ENCODE measurements around the gene TNS1.

TNS1 gene

DNA sequence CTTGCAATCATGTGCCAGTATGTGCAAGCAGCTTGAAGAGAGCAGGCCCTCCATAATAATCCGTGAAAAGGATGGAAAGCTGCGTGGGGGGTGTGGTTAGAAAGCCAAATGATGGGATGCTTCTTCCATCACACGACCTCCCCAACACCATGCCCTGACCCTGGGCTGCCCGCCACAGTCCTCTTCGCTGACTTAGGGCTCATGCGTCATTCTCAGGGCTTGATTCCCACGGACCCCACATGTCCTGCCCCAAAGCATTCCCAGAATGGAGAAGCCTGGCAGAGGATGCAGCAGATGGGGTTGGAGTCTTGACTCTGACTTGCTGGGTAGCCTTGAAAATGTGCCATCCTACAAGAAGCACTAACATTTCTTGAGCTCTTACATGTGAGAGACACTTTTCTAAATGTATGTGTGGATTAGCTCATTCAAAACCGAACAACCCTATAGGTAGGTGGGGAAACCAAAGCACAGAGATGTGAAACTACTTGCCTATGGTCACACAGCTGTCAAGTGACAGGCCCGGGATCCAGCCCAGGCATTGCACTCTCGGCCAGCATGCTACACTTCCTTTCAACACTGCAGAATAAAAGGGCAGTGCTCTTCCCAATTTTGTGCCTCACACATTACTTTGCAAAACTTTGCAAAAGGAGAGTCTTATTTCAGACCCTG is 3.7 kb downstream of the TNS1 start:
- no peak for DNase-seq (ENCODE audit: low read depth)

DNA sequence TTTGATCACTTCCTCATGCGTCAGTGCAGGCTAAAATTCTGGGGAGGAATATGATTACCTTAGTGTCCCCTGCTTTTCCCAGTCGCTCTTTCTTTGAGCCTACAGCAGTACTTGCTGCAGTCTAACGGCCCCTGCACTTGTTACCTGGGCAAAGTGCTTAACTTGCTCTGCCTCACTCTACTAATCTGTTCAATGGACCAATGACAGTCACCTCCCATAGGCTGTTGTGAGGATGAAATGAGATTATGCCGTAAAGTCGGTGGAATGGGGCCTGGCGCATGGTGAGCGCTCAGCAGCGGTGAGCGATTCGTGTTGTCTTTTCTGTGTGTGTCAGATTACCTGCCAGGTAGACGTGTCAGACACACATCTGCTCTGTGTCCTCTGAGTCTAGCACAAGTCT is 5.3 kb downstream of the TNS1 start:
- DNase-seq (ENCODE audit: low read depth): no peak

DNA sequence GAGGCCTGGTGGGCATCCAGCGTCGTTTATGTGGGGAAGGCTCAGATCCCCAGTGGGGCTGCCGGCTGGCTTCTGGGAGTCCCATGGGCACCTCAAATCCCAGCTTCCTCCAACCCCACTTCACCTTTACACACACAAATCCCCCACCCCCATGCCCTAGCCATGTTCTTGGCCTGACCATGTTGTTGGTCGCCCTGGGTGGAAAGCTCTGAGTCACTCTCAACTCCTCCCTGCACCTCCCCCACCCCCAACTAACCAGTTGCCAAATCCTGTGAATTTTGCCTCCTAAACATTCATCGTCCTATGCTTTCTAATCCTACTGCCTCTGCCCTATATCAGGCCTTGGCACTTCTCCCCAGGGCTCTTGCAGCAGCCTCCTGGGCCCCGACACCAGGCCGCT is 6.4 kb downstream of the TNS1 start:
- DNase-seq (ENCODE audit: low read depth): no peak

DNA sequence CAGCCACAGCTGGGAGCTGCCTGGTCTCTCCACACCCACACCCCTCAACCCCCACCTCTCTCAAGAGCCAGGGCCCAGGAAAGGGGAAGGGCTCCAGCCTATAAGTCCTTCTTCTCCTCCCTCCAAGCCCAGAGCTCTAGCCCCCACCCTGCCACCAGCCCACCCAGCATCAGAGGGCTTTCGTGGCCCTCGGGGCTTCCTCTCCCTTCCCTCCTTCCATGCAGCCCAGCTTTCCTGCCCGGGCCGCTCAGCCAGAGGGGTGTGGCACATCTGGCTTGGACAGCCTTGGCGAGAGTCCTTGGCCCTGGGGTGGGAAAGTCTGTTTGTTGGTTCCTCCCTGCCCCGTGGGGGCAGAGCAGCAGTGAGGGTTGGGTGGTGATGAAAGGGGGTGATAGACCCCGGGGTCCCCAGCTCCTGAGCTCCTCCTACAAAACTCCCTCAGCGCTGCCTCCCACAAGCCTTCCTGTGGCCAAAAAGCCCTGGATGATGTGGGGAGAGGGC is 7.0 kb downstream of the TNS1 start:
- DNase-seq (ENCODE audit: low read depth): no peak

DNA sequence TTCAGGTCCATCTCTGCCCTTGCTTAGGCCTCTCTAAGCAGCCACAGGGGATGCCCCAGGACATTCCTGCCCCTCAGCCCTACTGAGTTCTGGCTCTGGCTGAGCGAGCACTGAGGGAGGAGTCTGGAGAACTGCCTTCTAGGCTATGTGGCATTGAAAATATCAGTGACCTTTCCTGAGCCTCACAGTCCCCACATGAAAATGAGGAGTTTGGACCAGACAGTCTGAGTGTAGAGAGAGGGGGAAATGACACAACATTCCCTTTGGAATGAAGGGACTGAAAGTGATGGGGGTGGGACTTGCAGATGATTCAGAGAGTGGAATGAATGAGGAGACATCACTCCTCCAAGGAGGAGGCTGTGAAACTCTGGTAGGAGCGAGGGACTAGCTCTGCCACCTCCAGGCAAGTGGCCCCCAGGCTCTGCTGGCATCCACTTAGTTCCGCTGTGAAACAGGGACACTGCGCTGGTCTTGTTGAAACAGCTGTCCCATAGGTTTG is 8.0 kb downstream of the TNS1 start:
- DNase-seq (ENCODE audit: low read depth): no peak

DNA sequence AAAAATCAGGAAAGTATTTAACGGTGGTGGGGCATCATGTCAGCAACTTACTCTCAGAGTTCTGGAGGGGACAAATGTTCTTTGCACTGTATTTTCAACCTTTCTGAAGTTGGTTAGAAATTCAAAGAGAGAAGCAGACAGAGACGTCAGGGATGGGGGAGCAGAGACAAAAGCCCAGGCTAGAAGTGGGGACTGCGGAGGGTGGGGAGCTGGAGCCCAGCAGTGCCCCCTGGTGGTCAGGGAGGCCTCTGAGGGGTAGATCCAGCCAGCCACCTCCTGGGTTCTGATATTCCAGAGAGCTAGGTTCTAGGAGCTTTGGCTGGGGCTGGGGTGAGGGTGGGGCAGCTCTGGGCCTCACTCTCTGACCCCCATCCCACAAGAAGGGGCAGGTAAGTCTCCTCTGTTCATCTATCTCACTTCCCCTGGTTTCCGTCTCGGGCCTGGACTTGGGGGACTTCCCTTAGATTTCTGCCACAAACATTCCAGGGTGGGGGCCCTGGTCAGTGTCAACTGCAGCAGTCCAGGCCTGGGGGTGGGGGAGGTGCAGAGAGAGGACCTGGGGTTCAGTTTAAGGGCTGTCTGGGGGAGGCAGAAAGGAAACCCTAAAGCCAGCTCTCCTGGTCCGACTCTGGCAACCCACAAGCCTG is 8.9 kb downstream of the TNS1 start:
- DNase-seq (ENCODE audit: low read depth): peak; percentile 24

DNA sequence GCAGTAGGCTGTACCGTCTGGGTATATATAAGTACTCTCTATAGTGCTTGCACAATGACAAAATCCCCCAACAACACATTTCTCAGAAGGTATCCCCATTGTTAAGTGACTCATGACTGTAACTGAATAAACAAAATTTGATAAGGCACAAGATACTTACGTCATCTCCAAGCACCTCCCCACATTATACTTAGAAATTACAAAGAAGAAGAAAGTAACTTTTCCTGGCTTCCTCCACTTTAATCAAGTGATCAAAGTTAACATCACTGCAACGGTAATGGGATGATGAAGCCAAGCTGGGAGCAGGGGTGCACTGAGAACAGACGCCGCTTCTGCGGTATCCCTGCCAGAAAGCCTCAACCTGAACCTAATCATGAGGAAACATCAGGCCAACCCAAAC is 9.7 kb downstream of the TNS1 start:
- DNase-seq (ENCODE audit: low read depth): no peak

DNA sequence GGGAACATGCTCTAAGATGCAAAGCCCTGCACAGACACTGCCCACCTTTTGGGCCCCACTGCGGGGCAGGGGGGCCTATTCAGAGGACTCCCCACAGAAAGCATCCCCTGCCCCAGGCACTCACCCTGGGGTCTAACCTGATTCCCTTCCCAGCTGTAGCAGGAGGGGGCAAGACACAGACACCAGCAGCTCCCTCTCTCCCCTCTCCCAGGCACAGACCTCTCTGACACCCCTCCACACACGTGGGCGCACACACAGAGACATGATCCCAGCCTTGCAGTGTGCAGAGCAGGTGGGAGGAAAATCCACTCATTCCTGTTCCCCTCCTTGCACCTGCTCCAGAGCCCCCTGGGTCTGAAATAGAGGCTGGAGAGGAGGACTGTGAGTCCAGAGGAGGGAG is 10.7 kb downstream of the TNS1 start:
- DNase-seq (ENCODE audit: low read depth): no peak

DNA sequence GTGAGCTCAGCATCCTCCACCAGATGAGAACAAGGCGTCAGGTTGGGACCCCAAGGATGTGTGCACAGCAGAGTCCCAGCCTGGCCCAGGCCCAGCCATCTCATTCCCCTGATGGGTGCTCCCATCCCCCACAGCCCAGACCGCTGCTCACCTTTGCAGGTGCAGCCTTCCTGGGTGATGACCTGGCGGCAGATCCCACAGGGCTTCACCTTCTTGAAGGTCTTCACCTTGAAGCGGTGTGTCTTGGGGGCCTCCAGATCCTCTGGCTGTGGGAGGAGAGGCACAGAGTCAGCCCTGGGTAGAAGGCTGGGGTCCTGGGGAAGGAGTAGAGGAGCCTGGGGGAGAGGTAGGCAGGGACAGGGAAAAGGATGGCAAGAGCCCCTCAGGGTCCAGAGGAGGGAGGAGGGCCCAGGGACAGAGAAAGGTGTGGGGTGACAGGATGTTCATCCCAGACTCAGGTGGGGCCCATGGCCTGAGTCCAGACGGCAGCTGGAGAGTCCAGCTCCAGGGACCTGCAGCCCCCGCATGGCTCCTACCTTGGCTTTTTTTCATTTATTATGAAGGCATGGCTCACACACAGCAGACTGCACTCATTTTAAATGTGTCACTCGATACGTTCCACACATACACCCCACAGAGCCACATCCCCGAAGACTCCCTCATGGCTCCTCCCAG is 11.9 kb downstream of the TNS1 start:
- DNase-seq (ENCODE audit: low read depth): no peak

DNA sequence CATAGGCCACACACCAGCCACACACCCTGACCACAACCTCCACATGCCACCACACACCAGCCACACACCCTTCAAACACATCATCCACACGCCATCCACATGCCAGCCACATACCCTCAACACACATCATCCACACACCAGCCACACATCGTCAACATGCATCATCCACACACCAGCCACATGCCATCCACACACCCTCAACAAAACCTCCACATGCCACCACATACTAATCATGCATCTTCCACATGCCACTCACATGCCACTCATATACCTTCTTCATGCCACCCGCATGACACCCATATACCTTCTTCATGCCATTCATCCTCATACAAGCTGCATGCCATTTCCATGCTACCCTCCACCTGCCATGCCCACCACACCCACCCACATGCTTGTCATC is 12.4 kb downstream of the TNS1 start:
- no peak for DNase-seq (ENCODE audit: low read depth)

DNA sequence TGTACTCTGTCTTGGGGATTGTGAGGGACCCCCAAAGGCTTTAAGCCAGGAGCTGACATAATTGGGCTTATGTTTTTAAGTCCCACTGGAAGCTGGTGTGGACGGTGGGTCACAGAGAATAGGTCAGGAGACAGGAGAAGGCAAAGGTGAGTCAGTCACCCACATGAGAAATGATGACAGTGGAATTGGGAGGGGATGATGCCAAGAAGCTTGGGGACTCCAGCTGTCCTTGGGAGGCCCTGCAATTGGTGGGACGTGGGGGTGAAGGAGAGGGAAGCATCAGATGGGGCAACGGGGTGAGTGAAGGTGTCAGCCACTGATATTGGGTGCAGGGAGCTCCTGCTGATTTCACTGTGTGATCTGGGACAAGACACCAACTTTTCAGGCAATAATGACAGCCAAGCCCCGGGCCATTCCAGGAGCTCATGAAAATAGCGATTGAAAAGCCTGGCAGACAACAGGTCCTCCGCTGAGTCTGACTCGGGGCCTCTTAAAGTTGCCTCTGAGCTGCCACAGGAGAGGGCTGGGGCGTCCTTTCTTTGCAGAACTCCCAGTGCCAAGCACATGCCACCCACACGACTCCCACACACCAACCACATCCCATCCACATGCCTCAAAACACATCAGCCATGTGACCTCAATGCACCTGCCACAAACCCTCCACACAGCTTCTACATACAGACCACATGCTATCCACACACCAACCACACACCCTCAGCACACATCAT is 13.4 kb downstream of the TNS1 start:
- no peak for DNase-seq (ENCODE audit: low read depth)

DNA sequence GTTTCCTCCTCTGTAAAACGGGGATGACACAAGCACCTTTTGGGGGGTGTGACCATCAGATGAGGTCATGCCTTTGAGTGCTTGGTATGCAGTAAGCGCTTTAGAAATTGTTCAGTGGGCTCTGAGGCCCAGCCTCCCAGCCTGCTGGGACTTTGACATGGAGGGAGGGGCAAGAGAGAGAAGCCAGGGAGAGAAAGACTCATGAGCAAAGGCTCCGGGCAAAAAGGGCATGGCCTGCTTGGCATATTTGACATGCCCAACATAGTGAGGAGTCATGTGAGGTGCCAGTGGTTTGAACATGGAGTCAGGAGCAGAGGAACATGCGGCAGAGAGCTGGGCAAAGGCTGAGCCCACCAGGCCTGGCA is 14.0 kb downstream of the TNS1 start:
- DNase-seq (ENCODE audit: low read depth): no peak

DNA sequence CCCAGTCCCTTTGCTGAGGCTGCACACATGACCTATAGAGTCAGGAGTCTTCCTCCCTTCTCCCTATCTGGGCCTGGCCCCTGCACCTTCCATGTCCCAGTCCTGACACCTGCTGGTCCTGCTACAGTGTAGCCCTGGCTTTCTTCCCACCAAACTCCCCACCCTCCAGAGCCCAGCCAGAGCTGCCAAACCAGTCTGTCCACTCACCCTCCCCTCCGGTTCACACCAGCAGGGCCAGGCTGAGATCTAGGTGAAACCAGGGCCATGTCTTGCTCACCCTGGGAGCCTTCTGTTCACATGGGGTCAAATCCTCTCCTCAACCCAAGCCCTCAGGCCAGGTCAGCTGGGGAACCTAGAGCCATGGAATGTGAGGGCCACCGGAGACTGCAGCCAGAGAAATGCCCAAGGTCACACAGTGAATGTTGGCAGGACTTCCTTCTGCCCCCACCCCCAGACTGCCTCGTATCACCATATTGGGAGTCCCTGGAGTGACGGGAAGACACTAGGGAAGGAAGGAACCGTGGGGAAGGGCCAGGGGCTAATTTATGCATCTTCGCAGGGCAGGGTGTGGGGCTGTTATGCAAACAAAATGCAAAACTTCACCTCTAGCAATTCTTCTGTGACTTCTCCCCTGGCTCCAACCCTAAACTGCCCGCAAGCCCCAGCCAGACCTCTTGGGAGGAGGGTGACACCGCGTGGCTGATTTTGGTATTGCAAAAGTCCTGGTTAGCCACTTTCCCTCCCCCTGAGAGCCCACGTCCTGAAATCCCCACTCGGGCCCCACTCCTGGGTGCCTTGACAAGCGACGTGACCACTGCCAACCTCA is 14.6 kb downstream of the TNS1 start:
- peak; percentile 25 for DNase-seq (ENCODE audit: low read depth)

DNA sequence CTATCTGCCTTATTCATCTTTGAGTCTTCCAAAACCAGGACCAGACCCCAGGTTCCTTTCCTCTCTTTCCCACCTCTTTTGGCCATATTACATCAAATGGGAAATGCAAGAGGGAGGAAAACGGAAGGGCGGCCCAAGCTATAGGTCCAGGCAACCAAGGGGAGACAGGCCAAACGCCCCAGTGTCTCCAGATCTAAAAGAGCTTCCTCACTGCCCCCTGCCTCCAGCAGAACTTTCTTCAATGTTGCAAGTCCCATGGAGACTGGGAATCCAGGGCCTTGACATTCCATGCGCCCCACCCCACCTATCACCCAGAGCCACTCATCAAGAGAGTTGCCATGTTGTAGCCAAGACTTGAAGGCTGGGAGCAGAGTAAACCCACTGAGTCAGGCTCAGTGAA is 15.4 kb downstream of the TNS1 start:
- no peak for DNase-seq (ENCODE audit: low read depth)

DNA sequence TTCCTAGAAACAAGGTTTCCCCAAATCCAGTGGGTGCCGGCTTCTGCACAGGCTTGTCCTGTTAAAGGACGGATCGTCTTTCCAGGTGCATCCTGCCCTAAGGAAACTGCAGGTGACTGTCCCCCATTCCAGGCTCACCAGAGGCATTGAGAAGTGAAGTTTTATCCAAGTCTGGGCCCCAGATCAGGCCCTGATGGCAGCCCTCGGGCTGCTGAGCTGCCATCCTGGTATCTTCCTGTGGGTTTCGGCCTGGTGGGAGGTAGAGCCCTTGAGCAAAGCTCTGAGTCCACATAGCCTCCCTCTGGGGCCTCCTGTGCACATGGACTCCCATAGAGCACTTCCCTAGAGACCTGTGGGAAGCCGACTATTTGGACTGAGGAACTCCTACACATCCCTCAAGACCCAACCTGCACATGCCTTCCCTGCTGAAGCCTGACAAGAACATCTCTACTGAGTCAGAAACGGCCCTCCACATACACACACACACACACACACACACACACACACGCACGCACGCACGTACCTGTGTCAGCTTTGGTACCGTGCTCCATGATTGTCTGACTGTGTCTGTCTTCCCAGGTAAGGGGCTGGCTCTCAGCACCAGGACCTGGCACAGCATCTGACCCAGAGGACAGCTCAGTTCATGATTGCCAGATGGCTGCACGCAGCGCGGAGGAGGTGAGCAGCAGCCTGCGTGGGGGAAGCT is 16.4 kb downstream of the TNS1 start:
- no peak for DNase-seq (ENCODE audit: low read depth)

DNA sequence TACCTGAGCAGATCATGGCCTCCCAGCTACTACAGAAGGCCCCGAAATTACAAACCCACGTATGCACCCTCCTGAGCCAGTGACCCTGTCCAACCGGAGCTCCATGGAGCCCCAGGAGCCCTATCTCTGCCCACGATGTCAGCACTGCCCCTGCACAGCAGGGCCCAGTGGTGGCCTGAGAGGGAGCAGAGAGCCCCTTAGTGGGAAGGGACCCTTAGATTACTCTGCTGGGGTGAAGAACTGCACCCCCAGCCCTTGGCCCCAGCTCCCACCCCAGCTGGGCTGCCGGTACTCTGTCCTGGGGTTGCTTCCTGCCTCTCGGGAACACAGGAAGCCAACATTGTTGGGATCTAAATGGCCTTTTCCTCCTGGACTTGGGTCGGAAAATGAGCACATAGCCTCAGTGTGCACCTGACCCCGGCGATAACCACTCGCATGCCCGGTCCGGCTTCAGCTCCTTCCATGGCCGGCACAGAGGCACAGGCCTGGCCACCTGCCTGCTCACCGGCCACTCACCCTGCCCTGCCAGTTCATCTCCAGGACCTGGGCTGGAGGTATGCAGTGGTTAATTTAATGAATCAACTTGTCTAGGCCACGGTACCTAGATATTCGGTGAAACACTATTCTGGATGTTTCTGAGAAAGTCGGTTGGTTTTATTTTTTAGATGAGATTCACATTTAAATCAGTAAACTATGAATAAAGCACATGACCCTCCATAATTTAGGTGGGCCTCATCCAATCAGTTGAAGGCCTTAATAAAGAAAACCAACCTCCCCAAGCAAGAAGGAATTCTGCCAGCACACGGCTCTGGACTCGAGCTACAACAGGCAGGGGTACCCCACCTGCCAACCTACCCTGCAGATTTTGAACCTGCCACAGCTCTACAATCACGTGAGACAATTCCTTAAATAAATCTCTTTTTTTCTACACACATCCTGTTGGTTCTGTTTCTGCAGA is 19.2 kb downstream of the TNS1 start:
- DNase-seq (ENCODE audit: low read depth): no peak

DNA sequence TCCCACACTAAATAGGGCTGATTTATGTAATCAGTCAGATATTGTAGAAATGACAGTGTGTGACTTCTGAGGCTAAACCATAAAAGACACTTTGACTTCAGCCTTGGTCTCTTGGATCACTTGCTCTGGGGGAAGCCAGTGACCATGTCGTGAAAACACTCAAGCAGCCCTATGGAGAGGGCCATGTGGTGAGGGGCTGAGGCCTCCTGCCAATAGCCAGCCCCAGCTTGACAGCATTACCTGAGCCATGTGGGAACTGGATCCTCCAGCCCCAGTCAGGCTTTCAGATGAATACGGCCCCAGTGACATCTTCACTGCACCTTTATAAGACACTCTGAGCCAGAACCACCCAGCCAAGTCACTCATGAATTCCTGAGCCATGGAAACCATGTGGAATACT is 20.8 kb downstream of the TNS1 start:
- DNase-seq (ENCODE audit: low read depth): no peak

DNA sequence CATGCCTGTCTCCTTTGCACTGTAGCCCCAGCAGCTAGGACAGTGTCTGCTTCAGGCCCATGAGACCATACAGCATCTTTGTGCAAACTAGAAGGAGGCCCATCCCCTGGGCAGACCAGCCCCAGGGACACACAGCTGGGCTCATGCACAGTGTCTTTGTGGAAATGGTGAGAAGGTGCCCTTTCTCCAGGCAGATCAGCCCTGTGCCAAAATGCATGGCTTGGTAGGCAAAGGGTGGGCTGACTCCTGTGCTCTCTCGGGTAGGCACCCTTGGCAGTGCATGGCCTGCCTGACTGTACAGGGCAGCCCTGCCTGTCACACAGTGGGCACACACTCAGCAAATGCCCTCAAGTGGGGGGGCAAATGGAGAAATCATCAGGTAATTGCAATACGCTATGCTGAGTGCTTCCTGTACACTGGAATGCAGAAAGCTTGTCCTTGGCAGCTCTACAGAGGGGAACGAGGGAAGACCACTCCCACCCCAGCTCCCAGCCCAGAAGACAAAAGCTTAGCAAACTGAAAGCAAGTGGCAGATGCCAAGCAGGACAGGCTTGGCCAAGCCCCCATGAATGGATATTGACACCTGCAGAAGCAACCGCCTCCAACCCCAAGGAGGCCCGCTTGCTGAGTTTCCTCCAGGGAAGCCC is 21.6 kb downstream of the TNS1 start:
- DNase-seq (ENCODE audit: low read depth): no peak

DNA sequence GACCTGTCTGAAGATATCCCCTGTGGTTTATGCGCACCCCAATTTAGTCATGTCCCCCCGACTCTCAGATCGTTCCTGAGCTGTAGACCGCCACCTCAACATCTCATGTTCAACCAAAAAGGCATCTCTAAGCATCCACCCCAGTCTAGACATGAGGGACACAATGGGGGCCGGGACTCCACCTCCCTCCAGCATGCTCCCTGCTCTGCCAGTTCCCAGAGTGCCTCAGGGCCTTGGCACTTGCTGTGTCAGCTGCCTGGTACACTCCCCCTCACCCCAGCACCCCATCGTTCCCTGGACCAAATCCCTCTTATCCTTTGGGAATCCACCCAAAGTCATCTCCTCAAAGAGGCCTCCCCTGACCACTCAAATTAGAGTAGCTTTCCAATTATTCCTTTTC is 22.2 kb downstream of the TNS1 start:
- DNase-seq (ENCODE audit: low read depth): no peak

All from T follicular helper cell (primary cell).